Skin of body (tissue), 2 donors: ENCODE data around the gene CXCR5. TPM values are rescaled to one million over a fixed set of nuclear protein-coding genes. Genes with fewer than 3 reads are reported as not detected.

Source experiments
- DNase-seq: peaks from one replicate; lab custom pipeline; 2025; lab: John Stamatoyannopoulos, UW
- total RNA-seq: library from RNA; depleted of rRNA; stranded (reverse); fragments of >200 nt; gene quantifications from one replicate; pipeline ENCODE4 v1.2.3, GENCODE V29; 2014

CXCR5 gene
- total RNA-seq, 1 donor from 2014 or later = not detected

DNA sequence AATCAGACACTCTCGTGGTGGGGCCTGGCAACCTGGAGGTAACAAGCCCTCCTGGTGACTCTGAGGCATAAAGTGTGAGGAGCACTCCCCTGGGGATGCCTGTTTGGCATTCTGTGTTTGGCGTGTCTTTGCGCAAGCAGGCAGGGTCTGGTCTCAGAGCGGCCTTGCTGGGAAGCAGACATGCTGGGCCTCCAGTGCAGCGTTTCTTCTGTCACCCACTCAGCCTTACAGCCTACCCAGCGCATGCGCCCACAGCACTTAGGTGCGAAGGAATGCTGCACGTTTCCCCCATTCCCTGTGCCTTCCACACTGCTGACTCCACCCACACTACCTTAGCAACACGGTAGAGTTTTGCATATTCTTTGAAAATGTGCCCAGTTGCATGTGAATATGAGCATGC lies 7.4 kb upstream of the CXCR5 start:
- no peak for DNase-seq

GRCh38 chr11:118877487-118878162 lies 6.1 kb upstream of the CXCR5 start:
- DNase-seq = no peak

- no peak for DNase-seq
Observed at GRCh38 chr11:118878163-118878563, 5.5 kb upstream of the CXCR5 start.

GRCh38 chr11:118881228-118881627 lies 2.5 kb upstream of the CXCR5 start:
- no peak for DNase-seq

GRCh38 chr11:118882491-118882890 lies 1.2 kb upstream of the CXCR5 start:
- no peak for DNase-seq

- DNase-seq = no peak
Observed at GRCh38 chr11:118883004-118883367, 706 bp upstream of the CXCR5 start.

DNA sequence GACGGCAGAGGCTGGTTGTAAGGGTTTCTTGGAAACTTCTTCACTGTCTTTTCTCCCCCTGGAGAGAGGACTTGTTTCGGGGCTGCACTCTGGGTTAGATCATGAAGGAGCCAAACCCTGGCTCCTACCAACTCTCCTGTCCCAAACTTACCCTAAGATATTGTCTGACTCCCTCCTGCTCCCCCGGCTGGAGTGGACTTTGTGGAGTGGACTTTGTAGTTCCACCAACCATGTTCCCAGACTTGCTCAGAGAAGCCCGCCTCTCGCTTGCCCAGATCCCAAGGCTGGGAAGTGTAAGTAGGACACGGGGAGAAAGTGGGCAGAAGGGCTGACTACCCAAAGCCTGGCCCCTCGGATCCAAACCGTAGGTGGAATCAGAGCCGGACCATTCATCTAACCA lies 1.2 kb downstream of the CXCR5 start:
- no peak for DNase-seq

DNA sequence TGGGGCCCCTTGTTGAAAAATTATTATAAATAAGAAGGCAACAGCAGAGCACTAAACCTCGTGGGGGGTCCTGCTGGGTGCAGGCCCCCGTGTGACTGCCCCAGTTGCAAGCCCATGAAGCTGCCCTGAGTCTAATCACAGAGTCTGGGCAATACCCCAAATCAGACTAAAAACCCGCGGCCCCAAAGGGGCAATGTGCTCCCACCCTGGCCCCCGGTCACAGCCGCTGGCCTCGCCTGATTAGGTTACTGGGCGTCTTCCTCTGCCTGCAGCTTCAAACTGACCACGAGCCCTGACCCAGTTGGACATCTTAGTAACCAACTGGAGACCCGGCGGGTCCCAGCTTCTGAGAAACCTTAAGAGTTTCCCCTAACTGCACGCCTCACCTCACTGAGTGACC lies 1.6 kb downstream of the CXCR5 start:
- DNase-seq = no peak

DNA sequence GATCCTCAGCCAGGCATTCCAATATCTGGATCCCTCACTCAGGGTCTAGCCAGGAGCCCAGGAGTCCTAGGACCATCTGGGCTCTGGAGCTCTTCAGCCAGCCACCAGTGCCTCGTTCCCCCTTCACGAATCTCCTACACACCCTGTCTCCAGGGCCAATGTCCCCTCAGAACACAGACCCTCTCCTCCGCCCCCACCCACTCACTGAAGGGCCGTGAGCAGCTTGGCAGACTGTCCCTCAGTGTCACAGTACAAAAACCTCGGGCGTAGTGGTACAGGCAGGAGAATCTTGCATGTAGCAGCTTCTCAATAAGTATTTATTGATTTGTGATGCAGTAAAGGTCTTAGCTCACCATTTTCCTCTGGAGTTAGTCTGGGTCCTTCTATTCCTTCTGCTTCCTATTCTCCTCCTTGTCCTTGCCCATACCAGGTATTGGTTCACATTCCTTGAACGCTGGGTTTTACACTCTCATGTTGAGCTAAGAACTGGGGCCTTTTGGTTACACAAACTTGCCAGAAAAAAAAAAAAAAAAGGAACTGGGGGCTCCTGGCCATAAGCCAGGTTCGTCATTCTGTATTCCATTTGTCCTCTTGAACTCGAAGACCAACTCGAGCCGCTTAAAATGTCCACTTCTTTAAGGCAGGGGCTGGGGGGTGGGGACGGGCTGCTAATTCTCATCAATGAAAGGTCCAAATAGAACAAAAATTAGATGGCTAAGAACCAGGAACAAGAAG lies 2.3 kb downstream of the CXCR5 start:
- no peak for DNase-seq

GRCh38 chr11:118886681-118887111 lies 3.0 kb downstream of the CXCR5 start:
- DNase-seq = no peak

- no peak for DNase-seq
Observed at GRCh38 chr11:118887206-118887605, 3.5 kb downstream of the CXCR5 start.

GRCh38 chr11:118888398-118888797 lies 4.7 kb downstream of the CXCR5 start:
- no peak for DNase-seq

DNA sequence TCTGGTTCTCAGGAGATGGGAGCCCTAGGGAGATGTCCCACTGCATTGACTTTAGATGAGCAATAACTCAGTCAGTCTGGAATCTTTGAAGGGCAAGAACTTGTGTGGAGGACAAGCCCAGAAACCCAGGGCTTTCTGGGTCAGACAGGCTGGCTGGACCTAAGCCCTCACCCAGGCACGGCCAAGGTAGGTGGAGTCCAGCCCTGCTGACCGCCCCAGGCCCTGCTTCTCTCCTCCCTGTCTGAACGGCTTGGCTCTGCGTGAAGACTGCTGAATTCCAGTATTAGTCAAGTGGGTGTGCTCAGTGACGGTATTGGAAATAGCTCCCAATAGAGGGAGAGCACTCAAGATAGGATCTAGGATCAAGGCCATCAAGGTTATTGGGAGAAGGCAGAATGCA lies 6.1 kb downstream of the CXCR5 start:
- no peak for DNase-seq

- DNase-seq = no peak
Observed at GRCh38 chr11:118892514-118892913, 8.8 kb downstream of the CXCR5 start.

DNA sequence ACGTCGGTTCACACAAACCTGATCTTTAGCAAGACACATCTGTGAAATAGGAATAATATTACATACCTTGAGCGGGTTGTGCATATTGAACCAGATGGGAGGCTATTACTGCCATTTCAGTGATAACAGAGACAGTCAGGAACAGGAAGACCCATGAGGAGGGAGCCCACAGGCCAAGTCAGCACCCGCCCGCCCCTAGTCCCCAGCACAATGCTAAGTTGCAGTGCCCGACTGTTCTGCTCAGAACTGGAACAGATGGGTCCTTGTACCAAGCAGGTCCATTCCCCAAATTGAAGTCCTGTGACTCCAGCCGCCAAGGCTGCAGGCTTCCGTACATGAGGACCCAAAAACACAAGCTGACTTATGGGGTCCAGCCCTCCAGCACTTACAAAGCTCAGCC lies 9.3 kb downstream of the CXCR5 start:
- no peak for DNase-seq

DNA sequence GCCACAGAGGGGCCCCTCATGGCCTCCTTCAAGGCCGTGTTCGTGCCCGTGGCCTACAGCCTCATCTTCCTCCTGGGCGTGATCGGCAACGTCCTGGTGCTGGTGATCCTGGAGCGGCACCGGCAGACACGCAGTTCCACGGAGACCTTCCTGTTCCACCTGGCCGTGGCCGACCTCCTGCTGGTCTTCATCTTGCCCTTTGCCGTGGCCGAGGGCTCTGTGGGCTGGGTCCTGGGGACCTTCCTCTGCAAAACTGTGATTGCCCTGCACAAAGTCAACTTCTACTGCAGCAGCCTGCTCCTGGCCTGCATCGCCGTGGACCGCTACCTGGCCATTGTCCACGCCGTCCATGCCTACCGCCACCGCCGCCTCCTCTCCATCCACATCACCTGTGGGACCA lies 10.0 kb downstream of the CXCR5 start:
- no peak for DNase-seq

GRCh38 chr11:118894192-118894591 lies 10.5 kb downstream of the CXCR5 start:
- DNase-seq = no peak

GRCh38 chr11:118895093-118896039 lies 11.7 kb downstream of the CXCR5 start:
- no peak for DNase-seq

DNA sequence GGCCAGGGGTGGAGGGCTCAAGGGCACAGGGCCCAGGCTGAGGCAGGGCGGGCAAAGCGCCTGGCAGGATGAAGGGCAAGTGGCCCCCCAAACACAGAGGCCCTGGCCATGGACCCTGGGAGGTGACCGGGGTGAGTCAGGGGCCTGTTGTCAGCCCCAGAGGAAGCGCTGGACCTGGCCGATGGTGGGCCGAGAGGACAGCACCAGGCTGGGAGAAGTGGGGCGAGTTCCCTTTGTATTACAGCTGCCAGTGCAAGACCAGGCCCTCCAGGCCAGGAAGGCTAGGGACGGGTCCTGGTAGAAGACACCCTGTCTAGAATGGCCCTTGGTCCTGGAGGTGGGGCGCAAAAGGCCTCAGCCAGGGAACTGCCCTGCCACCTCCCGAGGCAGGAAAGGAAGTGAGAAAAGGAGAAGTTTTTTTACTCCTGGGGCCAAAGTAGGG lies 12.8 kb downstream of the CXCR5 start:
- DNase-seq = no peak

GRCh38 chr11:118896921-118897591 lies 13.4 kb downstream of the CXCR5 start:
- DNase-seq = no peak

GRCh38 chr11:118897721-118898310 lies 14.1 kb downstream of the CXCR5 start:
- no peak for DNase-seq
